Lung microvascular endothelial cell (primary cell): ENCODE results near the gene WDR31. TPM values are rescaled to one million over a fixed set of nuclear protein-coding genes. Genes with fewer than 3 reads are reported as not detected.

Experiments
- total RNA-seq: library from RNA; depleted of rRNA; stranded (reverse); fragments of >200 nt; gene quantifications from 2 replicates; pipeline ENCODE4 v1.2.1, GENCODE V29; 2014

WDR31 gene
- total RNA-seq, 1 donor from 2014 or later: 0.20 TPM

Other genes with a start within 250 kb of the WDR31 start
- 4.4 and 6.5 TPM in 2 replicates for gene SLC31A2, start 189.3 kb downstream of the WDR31 start, total RNA-seq
- gene FKBP15, start 119.0 kb downstream of the WDR31 start, total RNA-seq: 8.3 and 14.7 TPM in 2 replicates
- gene SLC31A1, start 118.7 kb downstream of the WDR31 start, total RNA-seq: 12.4 and 13.7 TPM in 2 replicates
- 33.7 and 34.2 TPM in 2 replicates for gene CDC26, start 64.7 kb downstream of the WDR31 start, total RNA-seq
- gene PRPF4, start 64.6 kb downstream of the WDR31 start, total RNA-seq: 16.3 and 18.3 TPM in 2 replicates
- gene RNF183, start 36.9 kb downstream of the WDR31 start, total RNA-seq: not detected in 2 replicates
- not detected in 2 replicates for gene BSPRY, start 9.3 kb upstream of the WDR31 start, total RNA-seq
- 4.4 and 8.9 TPM in 2 replicates for gene HDHD3, start 36.7 kb upstream of the WDR31 start, total RNA-seq
- gene ALAD, start 61.0 kb upstream of the WDR31 start, total RNA-seq: 10.9 and 14.1 TPM in 2 replicates
- 33.9 and 34.0 TPM in 2 replicates for gene POLE3, start 70.4 kb upstream of the WDR31 start, total RNA-seq
- 0.20 and 0.65 TPM in 2 replicates for gene C9orf43, start 70.5 kb upstream of the WDR31 start, total RNA-seq
- 126 and 198 TPM in 2 replicates for gene RGS3, start 123.5 kb upstream of the WDR31 start, total RNA-seq